ENCODE results near the gene TMEM260.
A peak's percentile ranks its signal among the peaks of the same experiment; 100 is the strongest.
"Not testable (repeated sequence)": the region's sequence is repeated elsewhere in the genome, so short reads cannot be mapped to it uniquely, and the experiment has no call there.

The TMEM260 gene

DNA sequence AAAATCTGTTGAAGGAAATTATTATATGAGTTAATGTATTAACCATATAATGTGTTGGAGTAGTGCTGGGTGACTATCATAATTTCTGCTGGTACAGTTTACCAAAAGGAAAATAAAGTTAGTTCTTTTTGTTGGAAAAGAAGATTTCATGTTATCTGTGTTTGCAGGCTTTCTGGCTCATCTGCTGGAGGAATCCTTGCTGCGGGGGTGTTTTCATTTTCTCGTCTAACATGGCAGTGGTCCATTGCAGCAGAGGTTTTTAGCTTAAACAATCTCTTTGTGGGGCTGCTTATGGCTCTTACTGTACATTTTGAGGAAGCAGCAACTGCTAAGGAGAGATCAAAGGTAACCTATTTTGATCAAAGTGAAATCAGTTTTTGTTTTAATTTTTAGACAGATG is 24.1 kb downstream of the TMEM260 start:
- no peak for DNase-seq

GRCh38 chr14:56608689-56609088 is 29.1 kb downstream of the TMEM260 start:
- DNase-seq = no peak

- DNase-seq = not testable (repeated sequence)
Measured at GRCh38 chr14:56611663-56612062, 32.1 kb downstream of the TMEM260 start.

GRCh38 chr14:56617084-56617483 is 37.5 kb downstream of the TMEM260 start:
- DNase-seq = no peak

GRCh38 chr14:56630707-56631106 is 51.1 kb downstream of the TMEM260 start:
- no peak for DNase-seq

DNA sequence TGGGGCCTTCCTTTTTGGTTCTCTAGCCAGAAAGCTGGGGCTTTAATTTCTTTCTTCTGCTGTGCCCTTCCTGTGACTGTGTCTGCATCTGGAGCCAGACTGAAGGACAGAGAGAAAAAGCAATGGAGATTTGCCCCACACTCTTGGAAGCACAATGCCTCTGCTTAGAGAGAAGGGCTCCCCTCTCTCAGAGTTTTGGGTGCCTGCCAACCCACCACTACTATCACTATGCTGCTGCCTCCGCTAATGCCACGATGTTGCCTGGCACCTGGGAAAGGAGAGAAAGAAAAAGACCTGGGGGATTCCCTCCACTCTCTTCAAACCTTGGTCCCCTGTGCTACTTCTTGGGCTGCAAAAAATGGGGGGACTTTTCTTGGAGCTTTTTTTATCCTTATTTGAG is 52.6 kb downstream of the TMEM260 start:
- DNase-seq = peak; percentile 8

DNA sequence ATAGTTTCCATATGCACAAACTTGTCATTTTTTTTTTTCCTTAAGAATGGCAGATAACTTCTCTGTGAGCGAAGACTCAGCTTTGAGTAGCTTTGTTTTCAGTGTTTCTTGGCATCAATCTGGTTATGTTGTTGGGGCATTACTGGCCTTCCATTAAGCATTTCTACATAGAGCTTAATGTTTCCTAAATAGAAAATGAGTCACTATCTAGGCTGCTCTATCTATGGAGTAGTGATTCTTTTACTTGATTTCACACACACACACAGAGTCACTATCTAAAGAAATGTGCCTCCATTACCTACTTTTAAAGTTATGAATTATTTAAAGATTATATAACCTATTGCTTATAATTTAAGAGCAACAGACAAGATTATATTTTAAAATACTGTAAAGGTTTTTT is 53.9 kb downstream of the TMEM260 start:
- DNase-seq = no peak

GRCh38 chr14:56635041-56635440 is 55.4 kb downstream of the TMEM260 start:
- DNase-seq = no peak

DNA sequence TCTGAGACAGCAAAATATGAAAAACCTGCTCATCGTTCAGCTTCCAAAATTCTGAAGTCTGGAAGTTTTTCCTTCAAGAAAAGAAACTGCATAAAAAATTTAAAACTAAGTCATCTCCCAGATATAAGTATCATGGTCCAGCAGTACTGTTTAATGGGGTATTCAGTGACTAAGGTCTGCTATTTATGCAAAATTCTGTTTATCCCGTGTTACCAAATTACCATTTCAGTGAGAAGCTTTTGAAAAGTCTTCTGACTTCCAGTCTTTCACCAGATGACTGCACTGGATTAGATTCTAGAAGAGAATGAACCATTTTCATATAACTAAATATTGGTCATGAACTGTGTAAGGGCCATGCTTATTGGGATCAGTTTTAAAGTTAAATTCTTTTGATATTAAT is 67.9 kb downstream of the TMEM260 start:
- no peak for DNase-seq

GRCh38 chr14:56648508-56649301 is 69.1 kb downstream of the TMEM260 start:
- no peak for DNase-seq

DNA sequence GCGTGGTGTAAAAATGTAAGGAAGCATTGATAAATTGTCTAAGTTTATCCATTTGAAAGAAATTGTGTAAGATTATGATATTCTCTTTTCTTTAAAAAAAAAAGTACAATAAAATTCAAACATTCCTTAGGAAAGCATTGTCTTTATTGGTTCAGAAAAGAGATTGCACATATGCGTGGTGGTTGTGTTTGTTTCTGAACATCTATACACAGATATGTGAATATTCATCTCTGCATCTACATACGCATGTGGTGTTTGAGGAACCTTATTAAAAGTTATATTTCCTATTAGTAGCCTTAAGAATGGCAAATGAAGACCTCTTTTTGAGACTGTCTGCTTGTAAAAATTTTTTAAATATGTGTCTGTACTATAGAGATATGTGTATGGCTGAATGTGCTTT is 69.8 kb downstream of the TMEM260 start:
- DNase-seq = no peak

DNA sequence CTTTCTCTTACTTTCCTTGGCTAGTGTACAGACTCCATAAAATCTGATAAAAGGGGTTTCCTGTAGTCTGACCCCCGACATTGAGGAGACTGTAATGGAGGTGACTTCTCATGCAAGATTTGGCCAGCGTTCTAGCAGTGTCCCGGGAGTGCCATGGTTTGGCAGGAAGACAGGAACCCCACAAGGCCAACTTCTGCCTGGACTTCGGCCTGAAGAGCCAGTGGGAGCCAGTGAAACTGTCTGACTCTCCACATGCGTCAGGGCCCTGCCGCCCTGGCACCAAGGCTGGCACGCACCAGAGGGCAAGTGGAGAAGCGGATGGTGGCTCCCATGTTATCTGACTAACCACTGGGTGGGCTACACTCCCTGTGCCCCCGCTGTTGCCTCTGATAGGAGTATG is 70.5 kb downstream of the TMEM260 start:
- DNase-seq = no peak

- DNase-seq = no peak
Measured at GRCh38 chr14:56650979-56651378, 71.4 kb downstream of the TMEM260 start.

- no peak for DNase-seq
Measured at GRCh38 chr14:56657604-56658003, 78.0 kb downstream of the TMEM260 start.

DNA sequence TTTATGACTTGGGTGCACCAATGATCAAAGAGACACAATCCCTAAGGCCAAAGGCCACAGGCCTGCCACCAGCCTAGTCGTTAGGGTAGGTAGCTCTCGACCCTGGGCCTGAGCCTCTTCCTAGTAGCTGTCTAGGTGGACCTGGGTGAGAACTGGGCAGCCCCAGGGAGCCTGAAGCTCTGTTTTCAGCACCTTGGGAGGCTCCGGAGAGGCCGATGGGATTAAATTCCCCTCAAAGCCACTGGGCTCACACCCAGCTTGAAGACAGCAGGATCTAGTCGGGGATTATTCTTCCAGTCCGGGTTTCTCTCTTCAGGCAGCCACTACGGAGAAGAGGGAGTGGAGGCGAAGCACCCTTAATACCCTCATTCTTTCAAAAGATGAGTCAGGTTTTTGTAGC is 79.8 kb downstream of the TMEM260 start:
- no peak for DNase-seq

GRCh38 chr14:56659964-56660551 is 80.5 kb downstream of the TMEM260 start:
- DNase-seq = peak; percentile 44

DNA sequence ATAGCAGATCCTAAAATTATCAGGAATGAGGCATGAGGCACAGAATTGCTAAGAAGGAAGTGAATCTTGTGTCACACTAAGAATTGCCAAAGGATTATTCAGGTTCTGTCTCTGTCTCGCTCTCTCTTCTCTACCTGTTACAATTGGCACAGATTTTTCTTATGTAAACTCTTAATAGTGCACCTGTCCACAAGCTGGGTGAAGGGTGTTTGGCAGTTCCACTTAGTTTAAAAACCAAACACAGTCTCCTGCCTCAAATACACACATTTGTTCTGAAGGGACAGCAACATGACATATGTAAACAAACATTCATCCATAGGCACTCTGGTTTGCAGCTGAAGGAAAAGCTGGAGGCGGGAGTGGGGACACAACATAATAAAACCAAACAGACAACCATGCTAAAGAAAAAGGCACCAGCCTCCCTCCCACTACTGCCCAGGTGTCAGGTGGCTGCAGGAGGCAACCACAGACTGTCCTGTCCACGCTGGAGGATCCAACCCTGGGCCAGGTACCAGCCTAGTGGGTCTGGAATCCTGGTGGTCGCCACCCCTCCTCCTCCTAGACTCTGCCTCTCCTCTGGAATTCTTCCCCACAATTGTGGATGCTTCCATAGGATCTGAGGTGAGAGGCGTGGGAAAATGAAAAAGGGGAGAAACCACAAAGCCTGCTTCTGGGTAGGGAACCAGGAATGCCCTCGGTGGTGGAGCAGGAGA is 81.2 kb downstream of the TMEM260 start:
- no peak for DNase-seq

DNA sequence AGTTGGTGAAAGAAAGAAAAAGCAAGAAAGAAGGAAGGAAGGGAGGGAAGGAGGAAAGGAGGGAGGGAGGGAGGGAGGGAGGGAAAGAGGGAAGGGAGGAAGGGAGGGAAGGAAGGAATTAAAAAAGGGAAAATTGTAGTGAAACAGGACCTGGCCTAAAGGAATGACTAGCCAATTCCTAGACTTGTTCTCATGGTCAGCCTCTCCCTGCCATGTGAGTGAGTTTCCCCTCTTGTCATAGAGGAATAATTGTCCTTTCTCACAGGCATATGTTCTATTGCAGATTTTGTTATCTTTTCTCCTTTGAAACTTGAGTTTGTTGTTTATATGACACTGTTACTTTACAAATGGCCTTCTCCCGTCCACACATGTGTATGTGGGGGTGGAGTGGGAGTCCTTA is 81.9 kb downstream of the TMEM260 start:
- no peak for DNase-seq

DNA sequence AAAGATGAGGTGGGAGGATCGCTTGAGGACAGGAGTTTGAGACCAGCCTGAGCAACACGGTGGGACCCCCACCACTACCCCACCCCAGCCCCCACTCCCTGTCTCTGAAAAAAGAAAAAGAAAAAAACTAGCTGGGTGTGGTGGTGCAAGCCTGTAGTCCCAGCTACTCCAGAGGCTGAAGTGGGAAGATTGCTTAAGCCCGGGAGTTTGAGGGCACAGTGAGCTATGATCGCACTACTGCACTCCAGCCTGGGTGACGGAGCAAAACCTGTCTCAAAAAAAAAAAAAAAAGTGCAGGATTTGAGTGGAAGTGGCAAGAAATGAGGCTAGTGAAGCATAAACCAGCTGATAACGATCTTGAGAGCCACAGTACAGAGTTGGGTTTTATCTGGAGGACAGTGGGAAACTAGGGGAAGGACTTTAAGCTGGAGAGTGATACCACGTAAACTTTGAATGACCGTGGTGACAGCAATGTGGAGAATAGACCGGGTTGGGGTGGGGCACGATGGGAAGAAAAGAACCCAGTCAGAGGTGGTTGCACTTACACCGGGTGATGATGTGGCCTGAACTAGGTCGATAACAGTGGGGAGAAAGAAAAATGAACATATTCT is 85.3 kb downstream of the TMEM260 start:
- DNase-seq = no peak

DNA sequence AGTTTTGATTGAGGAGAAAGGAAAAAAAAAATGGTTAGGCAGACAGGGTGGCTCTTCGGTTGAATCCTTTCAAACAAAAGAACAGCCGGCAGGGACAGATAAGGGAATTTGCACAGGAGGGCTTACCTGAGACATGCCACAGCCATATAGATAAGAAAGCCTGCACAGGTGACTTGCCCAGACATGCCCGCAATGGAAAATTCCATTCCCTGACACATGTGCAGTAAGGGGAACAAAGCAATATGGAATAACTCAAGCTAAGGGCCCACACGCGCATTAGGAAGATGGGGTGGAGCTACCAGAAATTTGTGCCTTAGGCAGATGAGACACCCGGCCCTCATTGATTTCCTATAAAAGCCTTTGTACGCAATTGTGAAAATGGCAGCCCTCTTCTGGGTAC is 86.7 kb downstream of the TMEM260 start:
- DNase-seq = no peak

- no peak for DNase-seq
Measured at GRCh38 chr14:56666716-56667115, 87.1 kb downstream of the TMEM260 start.

DNA sequence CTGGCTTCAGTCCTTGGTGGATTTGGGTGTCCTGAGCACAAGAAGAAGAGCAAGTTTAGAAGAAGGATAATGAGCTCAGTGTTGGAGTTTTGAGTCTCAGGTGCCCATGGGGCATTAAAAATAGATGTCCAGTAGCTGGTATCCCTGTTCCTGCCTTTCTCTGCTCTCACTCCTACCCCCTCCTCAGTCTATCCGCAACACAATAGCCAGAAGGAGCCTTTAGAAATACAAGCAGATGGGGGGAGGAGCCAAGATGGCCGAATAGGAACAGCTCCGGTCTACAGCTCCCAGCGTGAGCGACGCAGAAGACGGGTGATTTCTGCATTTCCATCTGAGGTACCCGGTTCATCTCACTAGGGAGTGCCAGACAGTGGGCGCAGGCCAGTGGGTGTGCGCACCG is 87.7 kb downstream of the TMEM260 start:
- DNase-seq = not testable (repeated sequence)

- DNase-seq = no peak
Measured at GRCh38 chr14:56676042-56676441, 96.4 kb downstream of the TMEM260 start.

- no peak for DNase-seq
Measured at GRCh38 chr14:56678838-56679237, 99.2 kb downstream of the TMEM260 start.

Measured in RPMI8226 (cell line).